ENCODE results near the gene MYBPC1. TPM values are rescaled to one million over a fixed set of nuclear protein-coding genes. Genes with fewer than 3 reads are reported as not detected.

Gene MYBPC1
- total RNA-seq, 1 experiment from 2014 or later, result not detected

Other genes starting within 250 kb of the MYBPC1 start
- 34.8 and 61.9 TPM in 2 replicates for gene ARL1, start 187.2 kb upstream of the MYBPC1 start, total RNA-seq (2014; rRNA removed; shearing (Covaris generic))
- not detected in 2 replicates for gene SPIC, start 119.6 kb upstream of the MYBPC1 start, total RNA-seq (2014; rRNA removed; shearing (Covaris generic))
- gene CHPT1, start 102.7 kb downstream of the MYBPC1 start, total RNA-seq (2014; rRNA removed; shearing (Covaris generic)), result 27.8 and 31.2 TPM in 2 replicates
- gene SYCP3, start 144.5 kb downstream of the MYBPC1 start, total RNA-seq (2014; rRNA removed; shearing (Covaris generic)), result not detected in 2 replicates
- 13.9 and 23.7 TPM in 2 replicates for gene GNPTAB, start 236.0 kb downstream of the MYBPC1 start, total RNA-seq (2014; rRNA removed; shearing (Covaris generic))

All from H7 (cell line).